ENCODE measurements around the gene MAPKAPK3.

MAPKAPK3 gene

GRCh38 chr3:50615190-50615589 lies 1.8 kb upstream of the MAPKAPK3 start:
- Histone ChIP-seq H3K36me3 (ENCODE audit: control insufficient read depth in 5 of 5, insufficient read depth in 5 of 5, low read length in 5 of 5) (peaks cover 0 to 4% (median 0%) of the 10 kb centered on the region in 5 donors), H3K4me1 (ENCODE audit: control insufficient read depth in 5 of 5, insufficient read depth in 5 of 5, low read length in 5 of 5) (peaks cover 10 to 75% (median 52%) of the 10 kb centered on the region in 5 donors)

GRCh38 chr3:50616003-50616769 lies 765 bp upstream of the MAPKAPK3 start:
- Histone ChIP-seq H3K9ac (ENCODE audit: low read length in 5 of 5) (peak overlapping the region; percentile 31 to 82 (median 64)), H3K4me1 (ENCODE audit: control insufficient read depth in 5 of 5, insufficient read depth in 5 of 5, low read length in 5 of 5) (peaks cover 4 to 75% (median 43%) of the 10 kb centered on the region in 5 donors), H3K27me3 (ENCODE audit: control insufficient read depth in 5 of 5, insufficient read depth in 4 of 5, low read length in 5 of 5) (no peaks in the 10 kb centered on the region), H3K4me3 (ENCODE audit: low read depth in 1 of 5, low read length in 5 of 5) (peak overlapping the region; percentile 69 to 94 (median 76)), H3K36me3 (ENCODE audit: control insufficient read depth in 5 of 5, insufficient read depth in 5 of 5, low read length in 5 of 5) (peaks cover 0 to 4% (median 0%) of the 10 kb centered on the region in 5 donors), H3K27ac (ENCODE audit: low read depth, low read length) (peak overlapping the region; percentile 73), H3K9me3 (ENCODE audit: control insufficient read depth in 5 of 5, low read length in 5 of 5) (no peaks in the 10 kb centered on the region)

More at GRCh38 chr3:50615190-50615589, 1.8 kb upstream of the MAPKAPK3 start:
- Histone ChIP-seq H3K9me3 (ENCODE audit: control insufficient read depth in 5 of 5, low read length in 5 of 5) (no peaks in the 10 kb centered on the region), H3K27me3 (ENCODE audit: control insufficient read depth in 5 of 5, insufficient read depth in 4 of 5, low read length in 5 of 5) (no peaks in the 10 kb centered on the region), H3K4me3 (ENCODE audit: low read depth in 1 of 5, low read length in 5 of 5) (no peak overlapping the region), H3K9ac (ENCODE audit: low read length in 5 of 5) (no peak overlapping the region), H3K27ac (ENCODE audit: low read depth, low read length) (no peak overlapping the region)

- Histone ChIP-seq H3K27me3 (ENCODE audit: control insufficient read depth in 5 of 5, insufficient read depth in 4 of 5, low read length in 5 of 5) (no peaks in the 10 kb centered on the region), H3K27ac (ENCODE audit: low read depth, low read length) (peak overlapping the region; percentile 73), H3K9me3 (ENCODE audit: control insufficient read depth in 5 of 5, low read length in 5 of 5) (no peaks in the 10 kb centered on the region), H3K9ac (ENCODE audit: low read length in 5 of 5) (peak overlapping the region; percentile 31 to 82 (median 64)), H3K36me3 (ENCODE audit: control insufficient read depth in 5 of 5, insufficient read depth in 5 of 5, low read length in 5 of 5) (peaks cover 0 to 4% (median 0%) of the 10 kb centered on the region in 5 donors), H3K4me3 (ENCODE audit: low read depth in 1 of 5, low read length in 5 of 5) (peak overlapping the region; percentile 69 to 94 (median 76)), H3K4me1 (ENCODE audit: control insufficient read depth in 5 of 5, insufficient read depth in 5 of 5, low read length in 5 of 5) (peaks cover 4 to 72% (median 41%) of the 10 kb centered on the region in 5 donors)
Measured at GRCh38 chr3:50616770-50617095, 218 bp upstream of the MAPKAPK3 start.

GRCh38 chr3:50617911-50618481 lies 1.0 kb downstream of the MAPKAPK3 start:
- H3K27ac ChIP-seq (ENCODE audit: low read depth, low read length), result peak overlapping the region; percentile 55
- peaks cover 4 to 62% (median 33%) of the 10 kb centered on the region in 5 donors for H3K4me1 ChIP-seq (ENCODE audit: control insufficient read depth in 5 of 5, insufficient read depth in 5 of 5, low read length in 5 of 5)
- peak overlapping the region; percentile 67 to 91 (median 77) for H3K4me3 ChIP-seq (ENCODE audit: low read depth in 1 of 5, low read length in 5 of 5)

GRCh38 chr3:50620420-50620819 lies 3.5 kb downstream of the MAPKAPK3 start:
- Histone ChIP-seq H3K36me3 (ENCODE audit: control insufficient read depth in 5 of 5, insufficient read depth in 5 of 5, low read length in 5 of 5) (peaks cover 0 to 9% (median 4%) of the 10 kb centered on the region in 5 donors), H3K27me3 (ENCODE audit: control insufficient read depth in 5 of 5, insufficient read depth in 4 of 5, low read length in 5 of 5) (no peaks in the 10 kb centered on the region), H3K4me1 (ENCODE audit: control insufficient read depth in 5 of 5, insufficient read depth in 5 of 5, low read length in 5 of 5) (peaks cover 4 to 59% (median 42%) of the 10 kb centered on the region in 5 donors), H3K27ac (ENCODE audit: low read depth, low read length) (no peak overlapping the region), H3K9ac (ENCODE audit: low read length in 5 of 5) (peak overlapping the region in 1 of 5 donors; percentile 26), H3K9me3 (ENCODE audit: control insufficient read depth in 5 of 5, low read length in 5 of 5) (no peaks in the 10 kb centered on the region), H3K4me3 (ENCODE audit: low read depth in 1 of 5, low read length in 5 of 5) (peak overlapping the region in 1 of 5 donors; percentile 32)

More at GRCh38 chr3:50617911-50618481, 1.0 kb downstream of the MAPKAPK3 start:
- Histone ChIP-seq H3K9me3 (ENCODE audit: control insufficient read depth in 5 of 5, low read length in 5 of 5) (no peaks in the 10 kb centered on the region), H3K9ac (ENCODE audit: low read length in 5 of 5) (peak overlapping the region in 4 of 5 donors; percentile 74 to 89 (median 84)), H3K27me3 (ENCODE audit: control insufficient read depth in 5 of 5, insufficient read depth in 4 of 5, low read length in 5 of 5) (no peaks in the 10 kb centered on the region), H3K36me3 (ENCODE audit: control insufficient read depth in 5 of 5, insufficient read depth in 5 of 5, low read length in 5 of 5) (peaks cover 0 to 8% (median 4%) of the 10 kb centered on the region in 5 donors)

- no peak overlapping the region for H3K4me3 ChIP-seq (ENCODE audit: low read depth in 1 of 5, low read length in 5 of 5)
- peak overlapping the region in 1 of 5 donors; percentile 26 for H3K9ac ChIP-seq (ENCODE audit: low read length in 5 of 5)
- peaks cover 4 to 59% (median 42%) of the 10 kb centered on the region in 5 donors for H3K4me1 ChIP-seq (ENCODE audit: control insufficient read depth in 5 of 5, insufficient read depth in 5 of 5, low read length in 5 of 5)
- H3K36me3 ChIP-seq (ENCODE audit: control insufficient read depth in 5 of 5, insufficient read depth in 5 of 5, low read length in 5 of 5), result peaks cover 0 to 9% (median 4%) of the 10 kb centered on the region in 5 donors
- H3K27me3 ChIP-seq (ENCODE audit: control insufficient read depth in 5 of 5, insufficient read depth in 4 of 5, low read length in 5 of 5), result no peaks in the 10 kb centered on the region
- H3K27ac ChIP-seq (ENCODE audit: low read depth, low read length), result no peak overlapping the region
- H3K9me3 ChIP-seq (ENCODE audit: control insufficient read depth in 5 of 5, low read length in 5 of 5), result no peaks in the 10 kb centered on the region
Measured at GRCh38 chr3:50620820-50621219, 3.9 kb downstream of the MAPKAPK3 start.

- H3K27ac ChIP-seq (ENCODE audit: low read depth, low read length), result no peak overlapping the region
- H3K27me3 ChIP-seq (ENCODE audit: control insufficient read depth in 5 of 5, insufficient read depth in 4 of 5, low read length in 5 of 5), result no peaks in the 10 kb centered on the region
- no peaks in the 10 kb centered on the region for H3K9me3 ChIP-seq (ENCODE audit: control insufficient read depth in 5 of 5, low read length in 5 of 5)
- peaks cover 0 to 12% (median 6%) of the 10 kb centered on the region in 5 donors for H3K36me3 ChIP-seq (ENCODE audit: control insufficient read depth in 5 of 5, insufficient read depth in 5 of 5, low read length in 5 of 5)
- H3K4me1 ChIP-seq (ENCODE audit: control insufficient read depth in 5 of 5, insufficient read depth in 5 of 5, low read length in 5 of 5), result peaks cover under 1 to 54% (median 29%) of the 10 kb centered on the region in 5 donors
- no peak overlapping the region for H3K4me3 ChIP-seq (ENCODE audit: low read depth in 1 of 5, low read length in 5 of 5)
- H3K9ac ChIP-seq (ENCODE audit: low read length in 5 of 5), result no peak overlapping the region
Measured at GRCh38 chr3:50622881-50623280, 5.9 kb downstream of the MAPKAPK3 start.

GRCh38 chr3:50623840-50624474 lies 7.0 kb downstream of the MAPKAPK3 start:
- Histone ChIP-seq H3K9ac (ENCODE audit: low read length in 5 of 5) (peak overlapping the region in 2 of 5 donors; percentile 2 to 10), H3K27ac (ENCODE audit: low read depth, low read length) (no peak overlapping the region), H3K27me3 (ENCODE audit: control insufficient read depth in 5 of 5, insufficient read depth in 4 of 5, low read length in 5 of 5) (no peaks in the 10 kb centered on the region), H3K36me3 (ENCODE audit: control insufficient read depth in 5 of 5, insufficient read depth in 5 of 5, low read length in 5 of 5) (peaks cover 0 to 12% (median 6%) of the 10 kb centered on the region in 5 donors), H3K4me1 (ENCODE audit: control insufficient read depth in 5 of 5, insufficient read depth in 5 of 5, low read length in 5 of 5) (peaks cover 0 to 48% (median 24%) of the 10 kb centered on the region in 5 donors), H3K4me3 (ENCODE audit: low read depth in 1 of 5, low read length in 5 of 5) (no peak overlapping the region), H3K9me3 (ENCODE audit: control insufficient read depth in 5 of 5, low read length in 5 of 5) (no peaks in the 10 kb centered on the region)

GRCh38 chr3:50624634-50625033 lies 7.7 kb downstream of the MAPKAPK3 start:
- H3K4me3 ChIP-seq (ENCODE audit: low read depth in 1 of 5, low read length in 5 of 5), result no peak overlapping the region
- H3K27ac ChIP-seq (ENCODE audit: low read depth, low read length), result no peak overlapping the region
- H3K9me3 ChIP-seq (ENCODE audit: control insufficient read depth in 5 of 5, low read length in 5 of 5), result no peaks in the 10 kb centered on the region
- H3K27me3 ChIP-seq (ENCODE audit: control insufficient read depth in 5 of 5, insufficient read depth in 4 of 5, low read length in 5 of 5), result no peaks in the 10 kb centered on the region
- peaks cover 0 to 11% (median 6%) of the 10 kb centered on the region in 5 donors for H3K36me3 ChIP-seq (ENCODE audit: control insufficient read depth in 5 of 5, insufficient read depth in 5 of 5, low read length in 5 of 5)
- H3K9ac ChIP-seq (ENCODE audit: low read length in 5 of 5), result no peak overlapping the region
- peaks cover 0 to 41% (median 17%) of the 10 kb centered on the region in 5 donors for H3K4me1 ChIP-seq (ENCODE audit: control insufficient read depth in 5 of 5, insufficient read depth in 5 of 5, low read length in 5 of 5)

All from subcutaneous abdominal adipose tissue (tissue), 5 donors.